Uterus (tissue), 2 donors: Measurements from ENCODE around the gene BTN2A1.

Source experiments
- CTCF ChIP-seq, 4 experiments: fragments of 200-600 bp in 2 of 4; fragments of 450-650 bp in 2 of 4; sonication (generic) in 2 of 4; IDR thresholded peaks; one replicate each; pipeline ENCODE4 v1.5.1; 2016 to 2019; ENCODE audit warnings: antibody characterized with exemption in 4 of 4, mild to moderate bottlenecking in 2 of 4, moderate library complexity in 1 of 4
- POLR2A ChIP-seq, 2 donors: fragments of 450-650 bp; IDR thresholded peaks; one replicate each; pipeline ENCODE4 v1.6.1; 2016; ENCODE audit warnings: antibody characterized with exemption in 2 of 2, mild to moderate bottlenecking in 1 of 2, moderate library complexity in 1 of 2

GRCh38 chr6:26457806-26458688, at the start of gene BTN2A1:
- TF ChIP-seq POLR2A (IDR thresholded peaks at IDR 0.05) = peak; percentile 33 to 69
- no peak for TF ChIP-seq CTCF (IDR thresholded peaks at IDR 0.05)
